A673 (cell line): ENCODE measurements around the gene ADK.

Experiments used
- EZH2 ChIP-seq: fragments of 200-600 bp; sonication (generic); IDR thresholded peaks from 2 replicates; pipeline ENCODE4 v1.6.1; 2017; ENCODE audit warnings: borderline replicate concordance, low read depth, mild to moderate bottlenecking, mixed read lengths, antibody characterized with exemption, low read length; ENCODE audit not compliant: poor library complexity, severe bottlenecking
- TF ChIP-seq, protein P1 (sequence below): fragments of 300-800, 200-600 bp; sonication (generic); conservative IDR thresholded peaks from 2 replicates; pipeline ENCODE4 v1.5.1; 2017; ENCODE audit warnings: low read depth, mild to moderate bottlenecking, antibody characterized with exemption, low read length, moderate library complexity, mixed read lengths

DNA sequence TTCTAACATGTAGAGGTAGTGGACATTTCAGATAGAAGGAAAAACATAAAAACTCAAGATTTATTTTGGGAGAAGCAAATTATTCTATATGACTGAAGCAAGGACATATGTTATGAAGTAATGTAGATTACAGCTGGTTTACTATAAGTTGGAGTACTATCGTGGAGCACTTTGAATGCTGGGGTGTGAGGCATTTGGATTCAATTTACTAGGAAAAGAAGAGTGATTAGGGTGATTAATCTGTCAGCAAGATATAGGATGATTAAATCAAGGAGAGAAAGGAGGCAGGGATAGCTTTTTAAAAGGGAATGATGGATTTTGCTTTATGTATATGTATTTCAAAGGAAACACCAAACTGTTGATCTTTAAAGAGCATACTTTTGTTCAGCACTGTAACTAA, 356.9 kb downstream of the ADK start:
- TF ChIP-seq, protein P1, sequence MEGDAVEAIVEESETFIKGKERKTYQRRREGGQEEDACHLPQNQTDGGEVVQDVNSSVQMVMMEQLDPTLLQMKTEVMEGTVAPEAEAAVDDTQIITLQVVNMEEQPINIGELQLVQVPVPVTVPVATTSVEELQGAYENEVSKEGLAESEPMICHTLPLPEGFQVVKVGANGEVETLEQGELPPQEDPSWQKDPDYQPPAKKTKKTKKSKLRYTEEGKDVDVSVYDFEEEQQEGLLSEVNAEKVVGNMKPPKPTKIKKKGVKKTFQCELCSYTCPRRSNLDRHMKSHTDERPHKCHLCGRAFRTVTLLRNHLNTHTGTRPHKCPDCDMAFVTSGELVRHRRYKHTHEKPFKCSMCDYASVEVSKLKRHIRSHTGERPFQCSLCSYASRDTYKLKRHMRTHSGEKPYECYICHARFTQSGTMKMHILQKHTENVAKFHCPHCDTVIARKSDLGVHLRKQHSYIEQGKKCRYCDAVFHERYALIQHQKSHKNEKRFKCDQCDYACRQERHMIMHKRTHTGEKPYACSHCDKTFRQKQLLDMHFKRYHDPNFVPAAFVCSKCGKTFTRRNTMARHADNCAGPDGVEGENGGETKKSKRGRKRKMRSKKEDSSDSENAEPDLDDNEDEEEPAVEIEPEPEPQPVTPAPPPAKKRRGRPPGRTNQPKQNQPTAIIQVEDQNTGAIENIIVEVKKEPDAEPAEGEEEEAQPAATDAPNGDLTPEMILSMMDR = no peak
- no peak for TF ChIP-seq EZH2
